H1 (cell line): ENCODE data around the gene MVK. TPM values are rescaled to one million over a fixed set of nuclear protein-coding genes. Genes with fewer than 3 reads are reported as not detected.

Experiments used
- CTCF ChIA-PET: fragments of 300-600 bp; sonication (Branson Sonifier 250); formaldehyde crosslinking; loops from one replicate; lab custom pipeline; 2021; ENCODE audit not compliant: partially characterized antibody; lab: Charles Lee
- POLR2A ChIA-PET: fragments of 300-600 bp; sonication (Branson Sonifier 250); formaldehyde crosslinking; loops from one replicate; lab custom pipeline; 2021; ENCODE audit warnings: inconsistent platforms; ENCODE audit not compliant: partially characterized antibody; lab: Charles Lee
- DNase-seq, 2 experiments: peaks; one replicate each; pipeline versions ENCODE4 v3.0.0 to v3.0.0-alpha.2; 2010 to 2022; ENCODE audit warnings: low spot score in 2 of 2, low read depth in 1 of 2, mixed read lengths in 1 of 2
- FAIRE-seq: peaks from 2 replicates; lab custom pipeline; 2011; peaks lifted over from hg19 to GRCh38; lab: Jason Lieb, UNC
- H2AFZ ChIP-seq: 2 replicates; pipeline ENCODE4 v1.8.1; 2012; ENCODE audit warnings: low read length, inconsistent platforms
- H2AK5ac ChIP-seq: 2 replicates; pipeline ENCODE4 v1.6.1; 2013; ENCODE audit warnings: low read depth, low read length
- H2BK120ac ChIP-seq: replicated peaks from 2 replicates; pipeline ENCODE3; 2013; ENCODE audit warnings: low read depth, low read length, inconsistent platforms
- H2BK12ac ChIP-seq: 2 replicates; pipeline ENCODE4 v1.6.1; 2013; ENCODE audit warnings: low read depth, low read length
- H2BK15ac ChIP-seq: 2 replicates; pipeline ENCODE4 v1.6.1; 2013; ENCODE audit warnings: low read length
- H2BK20ac ChIP-seq: 2 replicates; pipeline ENCODE4 v1.6.1; 2013; ENCODE audit warnings: low read length
- H2BK5ac ChIP-seq: 2 replicates; pipeline ENCODE4 v1.6.1; 2013; ENCODE audit warnings: low read depth, low read length
- H3K14ac ChIP-seq: 2 replicates; pipeline ENCODE4 v1.6.1; 2013; ENCODE audit warnings: inconsistent platforms; ENCODE audit not compliant: insufficient read length
- H3K18ac ChIP-seq: 2 replicates; pipeline ENCODE4 v1.6.1; 2013; ENCODE audit warnings: low read length; ENCODE audit errors: extremely low read depth
- H3K23ac ChIP-seq: 2 replicates; pipeline ENCODE4 v1.6.1; 2013; ENCODE audit warnings: inconsistent platforms; ENCODE audit not compliant: insufficient read length
- H3K23me2 ChIP-seq: 2 replicates; pipeline ENCODE4 v1.6.1; 2013; ENCODE audit warnings: low read depth, low read length
- H3K27ac ChIP-seq: 2 replicates; pipeline ENCODE4 v1.6.1; 2011; ENCODE audit warnings: low read depth, low read length, inconsistent platforms
- H3K27me3 ChIP-seq, 4 experiments: replicated peaks in 1 of 4; 1 replicate in 1 of 4; 2 replicates in 3 of 4; pipeline versions ENCODE4 v1.6.1 to v1.8.1; 2011 to 2013; ENCODE audit warnings: low read length in 3 of 4, mild to moderate bottlenecking in 3 of 4, inconsistent platforms in 2 of 4, mixed read lengths in 2 of 4, moderate library complexity in 1 of 4; ENCODE audit not compliant: control insufficient read depth in 3 of 4, insufficient read depth in 3 of 4; ENCODE audit errors: extremely low read depth in 1 of 4
- H3K36me3 ChIP-seq, 4 experiments: 2 replicates each; pipeline versions ENCODE4 v1.6.1 to v1.8.1; 2011 to 2013; ENCODE audit warnings: mild to moderate bottlenecking in 4 of 4, low read length in 3 of 4, moderate library complexity in 2 of 4, control low read depth in 1 of 4, inconsistent platforms in 1 of 4; ENCODE audit not compliant: insufficient read depth in 4 of 4, control insufficient read depth in 2 of 4
- H3K4ac ChIP-seq: replicated peaks from 2 replicates; pipeline ENCODE3; 2013; ENCODE audit warnings: low read length, low read depth, mixed read lengths, inconsistent platforms; ENCODE audit not compliant: insufficient read length
- H3K4me1 ChIP-seq, 4 experiments: replicated peaks in 1 of 4; 1 replicate in 1 of 4; 2 replicates in 3 of 4; pipeline versions ENCODE4 v1.6.1 to v1.8.1; 2011 to 2013; ENCODE audit warnings: low read length in 3 of 4, inconsistent platforms in 2 of 4, mixed read lengths in 1 of 4; ENCODE audit not compliant: insufficient read depth in 4 of 4, control insufficient read depth in 3 of 4
- H3K4me2 ChIP-seq, 2 experiments: 2 replicates each; pipeline versions ENCODE4 v1.6.1 to v1.8.1; 2011 to 2013; ENCODE audit warnings: low read depth in 2 of 2, low read length in 2 of 2, control low read depth in 1 of 2, inconsistent platforms in 1 of 2, mild to moderate bottlenecking in 1 of 2; ENCODE audit not compliant: insufficient read depth in 1 of 2
- H3K4me3 ChIP-seq, 4 experiments: fragments of 200-600, 300-600 bp in 1 of 4; sonication (generic), shearing (Covaris generic), sonication (Bioruptor Twin) in 1 of 4; 2 replicates each; pipeline versions ENCODE4 v1.5.1 to v1.8.1; 2011 to 2016; ENCODE audit warnings: low read length in 4 of 4, low read depth in 3 of 4, control low read depth in 2 of 4, inconsistent platforms in 2 of 4, mild to moderate bottlenecking in 2 of 4, mixed read lengths in 1 of 4, moderate library complexity in 1 of 4; ENCODE audit not compliant: insufficient read depth in 2 of 4; ENCODE audit errors: extremely low read depth in 1 of 4
- H3K56ac ChIP-seq: replicated peaks from 2 replicates; pipeline ENCODE3; 2013; ENCODE audit warnings: low read depth, mild to moderate bottlenecking, mixed read lengths, low read length, inconsistent platforms; ENCODE audit not compliant: insufficient read length
- H3K79me1 ChIP-seq: 2 replicates; pipeline ENCODE4 v1.6.1; 2013; ENCODE audit warnings: low read depth, low read length, control low read depth
- H3K79me2 ChIP-seq, 2 experiments: 2 replicates each; pipeline versions ENCODE4 v1.6.1 to v1.8.1; 2012 to 2013; ENCODE audit warnings: low read length in 2 of 2, mild to moderate bottlenecking in 2 of 2, inconsistent platforms in 1 of 2; ENCODE audit not compliant: insufficient read depth in 2 of 2, control insufficient read depth in 1 of 2
- H3K9ac ChIP-seq, 4 experiments: replicated peaks in 1 of 4; 1 replicate in 1 of 4; 2 replicates in 3 of 4; pipeline versions ENCODE4 v1.6.1 to v1.8.1; 2011 to 2013; ENCODE audit warnings: low read depth in 3 of 4, low read length in 3 of 4, control low read depth in 2 of 4, mild to moderate bottlenecking in 2 of 4, moderate library complexity in 2 of 4, inconsistent platforms in 1 of 4; ENCODE audit errors: extremely low read depth in 1 of 4
- H3K9me3 ChIP-seq, 2 experiments: 2 replicates each; pipeline versions ENCODE4 v1.6.1 to v1.8.1; 2012 to 2013; ENCODE audit warnings: mild to moderate bottlenecking in 2 of 2, moderate library complexity in 2 of 2, control low read depth in 1 of 2, inconsistent platforms in 1 of 2, low read depth in 1 of 2, low read length in 1 of 2, mixed read lengths in 1 of 2; ENCODE audit not compliant: insufficient read depth in 2 of 2
- H4K20me1 ChIP-seq, 2 experiments: replicated peaks in 1 of 2; 2 replicates each; pipeline versions ENCODE3 to v1.8.1; 2011 to 2013; ENCODE audit warnings: inconsistent platforms in 2 of 2, low read length in 2 of 2, mild to moderate bottlenecking in 1 of 2; ENCODE audit not compliant: insufficient read depth in 2 of 2, control insufficient read depth in 1 of 2
- H4K5ac ChIP-seq: 2 replicates; pipeline ENCODE4 v1.6.1; 2013; ENCODE audit warnings: low read length, low read depth, mixed read lengths, inconsistent platforms; ENCODE audit not compliant: insufficient read length
- H4K8ac ChIP-seq: 2 replicates; pipeline ENCODE4 v1.8.0; 2013; ENCODE audit warnings: mild to moderate bottlenecking, moderate library complexity, low read length, inconsistent platforms; ENCODE audit not compliant: insufficient read depth; ENCODE audit errors: extremely low read depth
- H4K91ac ChIP-seq: replicated peaks from 2 replicates; pipeline ENCODE3; 2013; ENCODE audit warnings: low read length, mixed read lengths, inconsistent platforms; ENCODE audit not compliant: insufficient read length
- ATF2 ChIP-seq: IDR thresholded peaks from 2 replicates; pipeline ENCODE4 v1.6.1; 2012; ENCODE audit warnings: low read length, inconsistent platforms
- BRCA1 ChIP-seq: IDR thresholded peaks from 2 replicates; pipeline ENCODE4 v1.6.1; 2012; ENCODE audit warnings: low read depth, low read length, improper control_type of control experiment
- CBX5 ChIP-seq: fragments of 300-800, 300-1000 bp; sonication (generic); IDR thresholded peaks from 2 replicates; pipeline ENCODE4 v1.7.1; 2016; ENCODE audit warnings: antibody characterized with exemption, low read length, low read depth
- CREB1 ChIP-seq: IDR thresholded peaks from 2 replicates; pipeline ENCODE4 v1.6.1; 2012; ENCODE audit warnings: inconsistent platforms
- EP300 ChIP-seq, 2 experiments: IDR thresholded peaks; 1 replicate in 1 of 2; 2 replicates in 1 of 2; pipeline ENCODE4 v1.6.1; 2011 to 2012; ENCODE audit warnings: low read depth in 2 of 2, low read length in 2 of 2, mild to moderate bottlenecking in 2 of 2, borderline replicate concordance in 1 of 2, inconsistent platforms in 1 of 2, moderate library complexity in 1 of 2
- MAX ChIP-seq: IDR thresholded peaks from 2 replicates; pipeline ENCODE4 v1.6.1; 2012; ENCODE audit warnings: inconsistent platforms
- TCF12 ChIP-seq: IDR thresholded peaks from 2 replicates; pipeline ENCODE4 v1.6.1; 2011; ENCODE audit warnings: low read depth, mild to moderate bottlenecking, low read length
- USF2 ChIP-seq: IDR thresholded peaks from 2 replicates; pipeline ENCODE4 v1.6.1; 2011; ENCODE audit warnings: low read length, improper control_type of control experiment
- WGBS, 2 experiments: shearing (Covaris generic) in 1 of 2; methylation state at CpG; one replicate each; pipeline versions ENCODE4 v1.1.6 to v1.1.7; 2013 to 2015; ENCODE audit warnings: low lambda C conversion rate in 2 of 2, mixed read lengths in 2 of 2, inconsistent platforms in 1 of 2, low coverage in 1 of 2, missing lambda C conversion rate in 1 of 2; ENCODE audit not compliant: insufficient replicate concordance in 2 of 2, insufficient coverage in 1 of 2, insufficient read length in 1 of 2; ENCODE audit errors: extremely low coverage in 1 of 2, missing lambda C conversion rate in 1 of 2; 5-methylcytosine and 5-hydroxymethylcytosine counted together
- polyA plus RNA-seq, 7 experiments: library from polyadenylated mRNA; depleted of rRNA in 3 of 7; stranded (reverse) in 5 of 7; unstranded in 2 of 7; fragments of >200 nt in 5 of 7; fragments of 200-250 nt in 2 of 7; gene quantifications; 1 replicate in 5 of 7; 2 replicates in 1 of 7; 4 replicates in 1 of 7; pipeline versions ENCODE4 v1.2.1 to v1.2.3, GENCODE V29; 2011 to 2013; ENCODE audit warnings: missing spikeins in 2 of 7, mixed read lengths in 2 of 7
- total RNA-seq: library from RNA; stranded (reverse); fragmentation: NEBNext Ultra II Directional; extraction: Animal tissue kit (Norgen Biotek cat#: 25700); gene quantifications from 2 replicates; pipeline ENCODE4 v1.2.1, GENCODE V29; 2021

MVK gene
- total and polyA plus RNA-seq, 2 of the 8 experiments (the other 6 are each of a cell fraction or from before 2014, with no cell fraction given): 15.7 to 20.9 TPM

- Histone ChIP-seq H3K9me3 (no peaks in the 10 kb centered on the region), H2AK5ac (no peak overlapping the region), H3K9ac (no peak overlapping the region), H4K91ac (no peak overlapping the region), H3K79me1 (no peaks in the 10 kb centered on the region), H2BK5ac (no peak overlapping the region), H4K8ac (no peak overlapping the region), H3K4me2 (no peak overlapping the region), H3K4me1 (no peaks in the 10 kb centered on the region), H3K23ac (no peak overlapping the region), H3K56ac (peak overlapping the region; percentile 19), H3K36me3 (no peaks in the 10 kb centered on the region; a peak in 1 of 8 replicates), H4K20me1 (no peaks in the 10 kb centered on the region), H3K79me2 (no peaks in the 10 kb centered on the region), H2AFZ (no peak overlapping the region), H3K14ac (no peak overlapping the region), H2BK120ac (no peak overlapping the region), H3K27ac (no peak overlapping the region), H3K4ac (no peak overlapping the region), H2BK12ac (0 out of 2 replicates have a peak overlapping the region, but pooled peaks have one; percentile 52), H3K23me2 (no peaks in the 10 kb centered on the region), H3K27me3 (no peaks in the 10 kb centered on the region), H3K4me3 (no peak overlapping the region), H4K5ac (no peak overlapping the region), H3K18ac (no peak overlapping the region), H2BK15ac (no peak overlapping the region), H2BK20ac (no peak overlapping the region)
- CTCF ChIA-PET: interaction anchor here (0.8 to 5.7 kb wide), 12 partner anchors 9 to 234 kb away, joined by 3 to 47 read pairs (median 3); no protein-coding TSS in a partner anchor
- 94% methylated on average over 16 of the region's 16 CpGs; no CpG with 5 or more reads in 1 of the 2 experiments for WGBS, 2 experiments
- no peak for DNase-seq
- FAIRE-seq: no peak
- TF ChIP-seq MAX (no peak), TCF12 (no peak), EP300 (IDR thresholded peaks at IDR 0.05; ENCODE audit: borderline replicate concordance in 1 of 2, low read depth in 2 of 2, low read length in 2 of 2) (no peak), USF2 (no peak), ATF2 (no peak), CBX5 (no peak), CREB1 (no peak), BRCA1 (no peak)
- POLR2A ChIA-PET: interaction anchor here (1.1 to 2.8 kb wide), 2 partner anchors 11 to 16 kb away, joined by 4 to 7 read pairs; no protein-coding TSS in a partner anchor
Observed at GRCh38 chr12:109540526-109541412, 32.8 kb upstream of the MVK start.
